Measurements from ENCODE around the gene ANKRD12. TPM values are rescaled to one million over a fixed set of nuclear protein-coding genes. Genes with fewer than 3 reads are reported as not detected.

The ANKRD12 gene
- total and polyA plus RNA-seq, 2 donors (not counting 1 experiment from before 2014, with no cell fraction given) = 8.0 to 183 TPM

DNA sequence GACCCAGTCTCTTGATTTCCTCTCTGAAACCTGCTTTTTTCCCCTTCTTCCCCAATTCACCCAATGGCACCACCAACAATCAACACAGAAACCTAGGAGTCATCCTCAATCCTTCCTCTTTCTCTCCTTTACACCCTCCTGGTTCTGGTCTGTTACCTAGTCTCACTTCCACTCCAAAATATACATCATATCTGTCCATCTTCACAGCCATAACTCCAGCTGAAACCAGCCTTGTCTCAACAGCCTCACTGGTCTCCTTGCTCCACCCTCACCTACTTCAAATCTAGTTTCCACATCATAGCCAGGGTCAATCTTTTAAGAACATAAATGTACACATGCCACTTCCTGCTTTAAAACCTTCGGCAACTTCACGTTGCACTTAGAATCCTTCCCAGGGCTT, 186.2 kb downstream of the ANKRD12 start:
- intact Hi-C loops (cut with micrococcal nuclease) = no loop called here
- no peak for TF ChIP-seq EZH2 (IDR thresholded peaks at IDR 0.05; ENCODE audit: borderline replicate concordance, insufficient read depth, low read depth, low read length, poor library complexity, severe bottlenecking)
- TF ChIP-seq, protein P1, sequence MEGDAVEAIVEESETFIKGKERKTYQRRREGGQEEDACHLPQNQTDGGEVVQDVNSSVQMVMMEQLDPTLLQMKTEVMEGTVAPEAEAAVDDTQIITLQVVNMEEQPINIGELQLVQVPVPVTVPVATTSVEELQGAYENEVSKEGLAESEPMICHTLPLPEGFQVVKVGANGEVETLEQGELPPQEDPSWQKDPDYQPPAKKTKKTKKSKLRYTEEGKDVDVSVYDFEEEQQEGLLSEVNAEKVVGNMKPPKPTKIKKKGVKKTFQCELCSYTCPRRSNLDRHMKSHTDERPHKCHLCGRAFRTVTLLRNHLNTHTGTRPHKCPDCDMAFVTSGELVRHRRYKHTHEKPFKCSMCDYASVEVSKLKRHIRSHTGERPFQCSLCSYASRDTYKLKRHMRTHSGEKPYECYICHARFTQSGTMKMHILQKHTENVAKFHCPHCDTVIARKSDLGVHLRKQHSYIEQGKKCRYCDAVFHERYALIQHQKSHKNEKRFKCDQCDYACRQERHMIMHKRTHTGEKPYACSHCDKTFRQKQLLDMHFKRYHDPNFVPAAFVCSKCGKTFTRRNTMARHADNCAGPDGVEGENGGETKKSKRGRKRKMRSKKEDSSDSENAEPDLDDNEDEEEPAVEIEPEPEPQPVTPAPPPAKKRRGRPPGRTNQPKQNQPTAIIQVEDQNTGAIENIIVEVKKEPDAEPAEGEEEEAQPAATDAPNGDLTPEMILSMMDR (IDR thresholded peaks at IDR 0.05) = no peak
- peaks cover 31% of the 10 kb centered on the region for H3K27me3 Mint-ChIP-seq

GRCh38 chr18:9323750-9324445, 187.3 kb downstream of the ANKRD12 start:
- H2AFZ ChIP-seq (ENCODE audit: insufficient read depth, low read depth, low read length, poor library complexity, severe bottlenecking) = no peak overlapping the region
- WGBS (ENCODE audit: insufficient coverage) = no CpG with 5 or more reads among the region's 3 CpGs
- POLR2A ChIA-PET = no interaction called here
- H3K79me2 ChIP-seq (ENCODE audit: control insufficient read depth, insufficient read depth, low read length) = no peaks in the 10 kb centered on the region
- DNase-seq (no peak), ATAC-seq (ENCODE audit: low read depth) (no peak)
- Mint-ChIP-seq H3K27ac (no peak overlapping the region), H3K4me1 (no peaks in the 10 kb centered on the region), H3K4me3 (no peak overlapping the region), H3K27me3 (peaks cover 31% of the 10 kb centered on the region), H3K9me3 (ENCODE audit: insufficient read depth) (peaks cover 9% of the 10 kb centered on the region)
- no peaks in the 10 kb centered on the region for H3K36me3 ChIP-seq (replicated peaks in 1 of 2; ENCODE audit: control extremely low read depth in 1 of 2, control insufficient read depth in 1 of 2, extremely low read depth in 1 of 2, insufficient read depth in 2 of 2, low read length in 1 of 2)
- H3K27ac ChIP-seq (ENCODE audit: low read length in 2 of 2) = no peak overlapping the region
- CTCF ChIA-PET = interaction anchor here (0.7 kb wide), 1 partner anchor 8 kb away, joined by 3 read pairs; no protein-coding TSS in a partner anchor
- peaks cover 5 to 11% (median 5%) of the 10 kb centered on the region in 3 donors for H3K9me3 ChIP-seq (ENCODE audit: control extremely low read depth in 1 of 3, control insufficient read depth in 2 of 3, insufficient read depth in 1 of 3, low read length in 2 of 3)
- H3K4me2 ChIP-seq (replicated peaks; ENCODE audit: low read depth, low read length, poor library complexity, severe bottlenecking) = no peak overlapping the region
- H3K4me3 ChIP-seq (ENCODE audit: control extremely low read depth in 1 of 5, extremely low read depth in 1 of 5, insufficient read depth in 1 of 5, low read depth in 2 of 5, low read length in 4 of 5) = no peak overlapping the region
- H4K20me1 ChIP-seq (ENCODE audit: control insufficient read depth, insufficient read depth, low read length, poor library complexity, severe bottlenecking) = no peaks in the 10 kb centered on the region
- intact Hi-C loops (cut with micrococcal nuclease) = no loop called here
- no peak for TF ChIP-seq EZH2 (IDR thresholded peaks at IDR 0.05; ENCODE audit: borderline replicate concordance, insufficient read depth, low read depth, low read length, poor library complexity, severe bottlenecking)
- TF ChIP-seq, protein P1 (IDR thresholded peaks at IDR 0.05) = no peak
- H3K4me1 ChIP-seq (ENCODE audit: control insufficient read depth in 2 of 2, insufficient read depth in 2 of 2, low read length in 2 of 2) = no peaks in the 10 kb centered on the region
- H3K27me3 ChIP-seq (replicated peaks in 1 of 4; ENCODE audit: control extremely low read depth in 1 of 4, control insufficient read depth in 3 of 4, insufficient read depth in 4 of 4, low read length in 3 of 4) = peaks cover 0 to 11% (median 0%) of the 10 kb centered on the region in 4 experiments
- no peak overlapping the region for H3K9ac ChIP-seq (ENCODE audit: low read length)

More for the DNA sequence above, 186.2 kb downstream of the ANKRD12 start:
- no peak for DNase-seq
- H3K4me3 Mint-ChIP-seq = no peak overlapping the region
- H3K9ac ChIP-seq (ENCODE audit: low read length) = no peak overlapping the region
- H2AFZ ChIP-seq (ENCODE audit: insufficient read depth, low read depth, low read length, poor library complexity, severe bottlenecking) = no peak overlapping the region
- no peak for ATAC-seq (ENCODE audit: low read depth)
- H3K9me3 ChIP-seq (ENCODE audit: control extremely low read depth in 1 of 3, control insufficient read depth in 2 of 3, insufficient read depth in 1 of 3, low read length in 2 of 3) = peaks cover 2 to 11% (median 3%) of the 10 kb centered on the region in 3 donors
- H3K27me3 ChIP-seq (replicated peaks in 1 of 4; ENCODE audit: control extremely low read depth in 1 of 4, control insufficient read depth in 3 of 4, insufficient read depth in 4 of 4, low read length in 3 of 4) = peaks cover 0 to 11% (median 0%) of the 10 kb centered on the region in 4 experiments
- no peak overlapping the region for H3K4me3 ChIP-seq (ENCODE audit: control extremely low read depth in 1 of 5, extremely low read depth in 1 of 5, insufficient read depth in 1 of 5, low read depth in 2 of 5, low read length in 4 of 5)
- H3K4me1 ChIP-seq (ENCODE audit: control insufficient read depth in 2 of 2, insufficient read depth in 2 of 2, low read length in 2 of 2) = no peaks in the 10 kb centered on the region
- no peak overlapping the region for H3K27ac Mint-ChIP-seq
- no peaks in the 10 kb centered on the region for H4K20me1 ChIP-seq (ENCODE audit: control insufficient read depth, insufficient read depth, low read length, poor library complexity, severe bottlenecking)
- CTCF ChIA-PET = no interaction called here
- no peak overlapping the region for H3K27ac ChIP-seq (ENCODE audit: low read length in 2 of 2)
- H3K36me3 ChIP-seq (replicated peaks in 1 of 2; ENCODE audit: control extremely low read depth in 1 of 2, control insufficient read depth in 1 of 2, extremely low read depth in 1 of 2, insufficient read depth in 2 of 2, low read length in 1 of 2) = no peaks in the 10 kb centered on the region
- H3K9me3 Mint-ChIP-seq (ENCODE audit: insufficient read depth) = peaks cover 4% of the 10 kb centered on the region
- POLR2A ChIA-PET = no interaction called here
- no peaks in the 10 kb centered on the region for H3K4me1 Mint-ChIP-seq
- H3K79me2 ChIP-seq (ENCODE audit: control insufficient read depth, insufficient read depth, low read length) = no peaks in the 10 kb centered on the region
- 56% methylated on average over 2 of the region's 2 CpGs for WGBS (ENCODE audit: insufficient coverage)
- no peak overlapping the region for H3K4me2 ChIP-seq (replicated peaks; ENCODE audit: low read depth, low read length, poor library complexity, severe bottlenecking)

Data from B cell (primary cell).